GM12878 (cell line): ENCODE data around the gene ITGB5. TPM values are rescaled to one million over a fixed set of nuclear protein-coding genes. Genes with fewer than 3 reads are reported as not detected.

ENCODE experiments used
- ATAC-seq: fragments of 200-7000 bp; cut with Tn5 transposase; 3 replicates; pipeline ENCODE4 v1.9.1; 2020; ENCODE audit warnings: mild to moderate bottlenecking, moderate library complexity
- BruUV-seq: library from RNA; stranded (reverse); fragments of 400-500 nt; replicated peaks from 2 replicates; lab custom pipeline; 2021; lab: Mats Ljungman, UMichigan
- CTCF ChIA-PET: fragments of 300-600 bp; sonication (Branson Sonifier 250); formaldehyde crosslinking; extraction: SDS; loops from one replicate; lab custom pipeline; 2021; ENCODE audit warnings: inconsistent platforms; lab: Yijun Ruan, JAX
- POLR2A ChIA-PET: fragments of 350-600 bp; formaldehyde crosslinking; extraction: SDS; loops from one replicate; lab custom pipeline; 2021; ENCODE audit warnings: inconsistent platforms; lab: Charles Lee
- RAD21 ChIA-PET: fragments of 300-600 bp; sonication (Branson Sonifier 250); formaldehyde crosslinking; loops from one replicate; lab custom pipeline; 2023; ENCODE audit warnings: antibody characterized with exemption; ENCODE audit not compliant: unreplicated experiment; lab: Charles Lee
- SMC1A ChIA-PET: fragments of 300-600 bp; sonication (Branson Sonifier 250); formaldehyde crosslinking; loops from one replicate; lab custom pipeline; 2023; ENCODE audit not compliant: unreplicated experiment, uncharacterized antibody; lab: Charles Lee
- DNase-seq: peaks from one replicate; pipeline ENCODE4 v3.0.0-alpha.2; 2011; ENCODE audit warnings: low read depth, low spot score
- FAIRE-seq: peaks from 3 replicates; lab custom pipeline; 2011; peaks lifted over from hg19 to GRCh38; lab: Jason Lieb, UNC
- H2AFZ ChIP-seq: 2 replicates; pipeline ENCODE4 v1.6.0; 2011; ENCODE audit warnings: low read depth, low read length, control low read depth; ENCODE audit not compliant: control insufficient read depth
- H3K27ac ChIP-seq: 2 replicates; pipeline ENCODE4 v1.5.1; 2011; ENCODE audit warnings: control low read depth; ENCODE audit not compliant: control insufficient read depth, insufficient read depth
- H3K27me3 ChIP-seq, 2 experiments: replicated peaks in 1 of 2; 2 replicates each; pipeline versions ENCODE4 v1.6.0 to v1.6.1; 2011; ENCODE audit warnings: low read length in 1 of 2; ENCODE audit not compliant: control insufficient read depth in 2 of 2, insufficient read depth in 2 of 2
- H3K36me3 ChIP-seq, 2 experiments: 2 replicates each; pipeline ENCODE4 v1.5.1; 2011; ENCODE audit warnings: low read length in 1 of 2; ENCODE audit not compliant: control insufficient read depth in 2 of 2, insufficient read depth in 2 of 2
- H3K4me1 ChIP-seq: 2 replicates; pipeline ENCODE4 v1.6.1; 2011; ENCODE audit warnings: mild to moderate bottlenecking, low read length, moderate library complexity, mixed read lengths; ENCODE audit not compliant: control insufficient read depth, insufficient read depth
- H3K4me2 ChIP-seq: 2 replicates; pipeline ENCODE4 v1.6.0; 2011; ENCODE audit warnings: control low read depth; ENCODE audit not compliant: control insufficient read depth, insufficient read depth
- H3K4me3 ChIP-seq: fragments of 200-600 bp; sonication (generic); 2 replicates; pipeline ENCODE4 v1.5.1; 2016
- H3K79me2 ChIP-seq: 2 replicates; pipeline ENCODE4 v1.6.0; 2011; ENCODE audit warnings: low read length; ENCODE audit not compliant: control insufficient read depth, insufficient read depth
- H3K9ac ChIP-seq: 2 replicates; pipeline ENCODE4 v1.8.0; 2011; ENCODE audit warnings: low read length, control low read depth, mixed read lengths; ENCODE audit not compliant: control insufficient read depth, insufficient read depth
- H3K9me3 ChIP-seq: replicated peaks from 3 replicates; pipeline ENCODE4 v1.5.1; 2011; ENCODE audit warnings: mild to moderate bottlenecking, low read length; ENCODE audit not compliant: control insufficient read depth, insufficient read depth
- H4K20me1 ChIP-seq: 2 replicates; pipeline ENCODE4 v1.6.0; 2011; ENCODE audit not compliant: control insufficient read depth, insufficient read depth
- CREB1 ChIP-seq: IDR thresholded peaks from 2 replicates; pipeline ENCODE4 v1.6.1; 2012; ENCODE audit warnings: low read depth, mild to moderate bottlenecking, inconsistent platforms
- SMAD5 ChIP-seq: IDR thresholded peaks from 2 replicates; pipeline ENCODE4 v1.6.1; 2016; ENCODE audit warnings: antibody characterized with exemption, low read depth
- SREBF1 ChIP-seq: IDR thresholded peaks from 2 replicates; pipeline ENCODE4 v1.6.1; 2012; ENCODE audit warnings: mild to moderate bottlenecking, low read length
- TCF3 ChIP-seq: IDR thresholded peaks from 2 replicates; pipeline ENCODE4 v1.6.1; 2012; ENCODE audit warnings: low read depth, mild to moderate bottlenecking, low read length, borderline replicate concordance; ENCODE audit not compliant: insufficient read depth
- WGBS: methylation state at CpG from one replicate; pipeline ENCODE4 v1.1.6; 2016; ENCODE audit warnings: low lambda C conversion rate; ENCODE audit not compliant: insufficient replicate concordance, insufficient coverage; ENCODE audit errors: missing lambda C conversion rate; 5-methylcytosine and 5-hydroxymethylcytosine counted together
- in situ Hi-C: fragments of 300-500 bp; cut with MboI; formaldehyde crosslinking; loops from 9 replicates; pipeline ENCODE4 v1.14.3; 2018; ENCODE audit warnings: mixed read lengths
- intact Hi-C: fragments of 100-400 bp; cut with micrococcal nuclease; formaldehyde crosslinking; loops from one replicate; pipeline ENCODE4 v1.14.2; 2022; ENCODE audit not compliant: unreplicated experiment
- polyA plus RNA-seq, 11 experiments: library from polyadenylated mRNA; depleted of rRNA in 4 of 11; unstranded in 6 of 11; stranded (reverse) in 5 of 11; fragments of >200 nt; fragmentation: Nextera tagmentation in 4 of 11; fragmentation: Illumina TruSeq in 1 of 11; extraction: Ambion mirVana in 4 of 11; extraction: Trizol in 1 of 11; gene quantifications; 1 replicate in 1 of 11; 2 replicates in 10 of 11; pipeline versions ENCODE4 v1.2.1 to v1.2.3, GENCODE V29; 2011 to 2016; ENCODE audit warnings: inconsistent platforms in 2 of 11, missing spikeins in 2 of 11, low read depth in 1 of 11
- total RNA-seq, 4 experiments: library from RNA; depleted of rRNA in 3 of 4; stranded (reverse); fragments of >200 nt in 3 of 4; fragmentation: Illumina TruSeq in 1 of 4; extraction: Trizol in 1 of 4; gene quantifications; 2 replicates each; pipeline versions ENCODE4 v1.2.1 to v1.2.3, GENCODE V29; 2013 to 2021
- TF ChIP-seq, protein P1 (sequence below): fragments of 150-350 bp; IDR thresholded peaks from 2 replicates; pipeline ENCODE4 v1.6.1; 2014; ENCODE audit warnings: mild to moderate bottlenecking, low read depth, low read length
- TF ChIP-seq, protein P2 (sequence below): fragments of 450-650 bp; IDR thresholded peaks from 2 replicates; pipeline ENCODE4 v1.6.1; 2017; ENCODE audit warnings: mild to moderate bottlenecking, moderate library complexity
- TF ChIP-seq, protein P3 (sequence below): fragments of 150-350 bp; IDR thresholded peaks from 2 replicates; pipeline ENCODE4 v1.6.1; 2016; ENCODE audit warnings: low read depth, low read length
- TF ChIP-seq, protein P4 (sequence below): fragments of 450-650 bp; IDR thresholded peaks from 2 replicates; pipeline ENCODE4 v1.6.1; 2017; ENCODE audit warnings: mild to moderate bottlenecking

ITGB5 gene
- total and polyA plus RNA-seq, 10 of the 15 experiments (the other 5 are each of a cell fraction or from before 2014, with no cell fraction given): 0.05 to 10.0 (median 0.83) TPM; not detected in 2

DNA sequence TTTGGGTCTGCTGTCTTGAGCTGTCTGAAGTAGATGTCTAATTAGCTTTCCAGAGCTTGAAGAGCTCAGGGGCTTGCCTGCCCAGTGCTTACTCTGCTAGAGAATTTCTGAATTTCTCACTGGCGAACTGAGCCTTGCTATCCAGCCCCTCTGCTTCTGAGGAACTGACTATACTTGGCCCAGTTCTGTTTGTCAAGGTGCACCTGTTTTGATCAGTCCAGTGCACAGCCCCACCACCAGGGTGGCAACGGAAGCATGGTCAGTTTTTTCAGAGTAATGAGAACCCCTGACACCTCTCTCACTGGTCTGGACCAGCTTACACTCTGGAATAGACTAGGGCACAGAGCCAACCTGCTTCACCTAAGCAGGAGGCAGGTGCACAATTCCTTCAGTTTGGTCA is 25.2 kb downstream of the ITGB5 start:
- ChIA-PET SMC1A (interaction anchor here (1.0 to 2.1 kb wide), 7 partner anchors 9 to 101 kb away, joined by 3 to 6 read pairs (median 4); no protein-coding TSS in a partner anchor), RAD21 (interaction anchor here (1.2 kb wide), 1 partner anchor 78 kb away, joined by 3 read pairs; no protein-coding TSS in a partner anchor), POLR2A (interaction anchor here (0.6 kb wide), 1 partner anchor 38 kb away, joined by 10 read pairs; no protein-coding TSS in a partner anchor), CTCF (interaction anchor here (0.6 to 2.4 kb wide), 6 partner anchors 11 to 101 kb away, joined by 3 to 16 read pairs (median 5); no protein-coding TSS in a partner anchor)
- Histone ChIP-seq H3K36me3 (no peaks in the 10 kb centered on the region), H3K4me3 (no peak overlapping the region), H3K9ac (no peak overlapping the region; the same call in 1 of the 2 replicates), H3K27ac (no peak overlapping the region), H3K4me2 (no peak overlapping the region), H3K4me1 (no peaks in the 10 kb centered on the region), H4K20me1 (no peaks in the 10 kb centered on the region), H3K27me3 (peaks cover 0 to 2% of the 10 kb centered on the region in 2 experiments; a peak in 3 of 4 replicates), H3K9me3 (no peaks in the 10 kb centered on the region), H2AFZ (no peak overlapping the region), H3K79me2 (no peaks in the 10 kb centered on the region)
- FAIRE-seq (no peak), DNase-seq (no peak), ATAC-seq (peak; percentile 36; the same call in 2 of the 3 replicates)
- TF ChIP-seq, protein P1, sequence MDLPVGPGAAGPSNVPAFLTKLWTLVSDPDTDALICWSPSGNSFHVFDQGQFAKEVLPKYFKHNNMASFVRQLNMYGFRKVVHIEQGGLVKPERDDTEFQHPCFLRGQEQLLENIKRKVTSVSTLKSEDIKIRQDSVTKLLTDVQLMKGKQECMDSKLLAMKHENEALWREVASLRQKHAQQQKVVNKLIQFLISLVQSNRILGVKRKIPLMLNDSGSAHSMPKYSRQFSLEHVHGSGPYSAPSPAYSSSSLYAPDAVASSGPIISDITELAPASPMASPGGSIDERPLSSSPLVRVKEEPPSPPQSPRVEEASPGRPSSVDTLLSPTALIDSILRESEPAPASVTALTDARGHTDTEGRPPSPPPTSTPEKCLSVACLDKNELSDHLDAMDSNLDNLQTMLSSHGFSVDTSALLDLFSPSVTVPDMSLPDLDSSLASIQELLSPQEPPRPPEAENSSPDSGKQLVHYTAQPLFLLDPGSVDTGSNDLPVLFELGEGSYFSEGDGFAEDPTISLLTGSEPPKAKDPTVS: no peak
- TF ChIP-seq SREBF1: no peak
- TF ChIP-seq TCF3: no peak
- TF ChIP-seq, protein P2, sequence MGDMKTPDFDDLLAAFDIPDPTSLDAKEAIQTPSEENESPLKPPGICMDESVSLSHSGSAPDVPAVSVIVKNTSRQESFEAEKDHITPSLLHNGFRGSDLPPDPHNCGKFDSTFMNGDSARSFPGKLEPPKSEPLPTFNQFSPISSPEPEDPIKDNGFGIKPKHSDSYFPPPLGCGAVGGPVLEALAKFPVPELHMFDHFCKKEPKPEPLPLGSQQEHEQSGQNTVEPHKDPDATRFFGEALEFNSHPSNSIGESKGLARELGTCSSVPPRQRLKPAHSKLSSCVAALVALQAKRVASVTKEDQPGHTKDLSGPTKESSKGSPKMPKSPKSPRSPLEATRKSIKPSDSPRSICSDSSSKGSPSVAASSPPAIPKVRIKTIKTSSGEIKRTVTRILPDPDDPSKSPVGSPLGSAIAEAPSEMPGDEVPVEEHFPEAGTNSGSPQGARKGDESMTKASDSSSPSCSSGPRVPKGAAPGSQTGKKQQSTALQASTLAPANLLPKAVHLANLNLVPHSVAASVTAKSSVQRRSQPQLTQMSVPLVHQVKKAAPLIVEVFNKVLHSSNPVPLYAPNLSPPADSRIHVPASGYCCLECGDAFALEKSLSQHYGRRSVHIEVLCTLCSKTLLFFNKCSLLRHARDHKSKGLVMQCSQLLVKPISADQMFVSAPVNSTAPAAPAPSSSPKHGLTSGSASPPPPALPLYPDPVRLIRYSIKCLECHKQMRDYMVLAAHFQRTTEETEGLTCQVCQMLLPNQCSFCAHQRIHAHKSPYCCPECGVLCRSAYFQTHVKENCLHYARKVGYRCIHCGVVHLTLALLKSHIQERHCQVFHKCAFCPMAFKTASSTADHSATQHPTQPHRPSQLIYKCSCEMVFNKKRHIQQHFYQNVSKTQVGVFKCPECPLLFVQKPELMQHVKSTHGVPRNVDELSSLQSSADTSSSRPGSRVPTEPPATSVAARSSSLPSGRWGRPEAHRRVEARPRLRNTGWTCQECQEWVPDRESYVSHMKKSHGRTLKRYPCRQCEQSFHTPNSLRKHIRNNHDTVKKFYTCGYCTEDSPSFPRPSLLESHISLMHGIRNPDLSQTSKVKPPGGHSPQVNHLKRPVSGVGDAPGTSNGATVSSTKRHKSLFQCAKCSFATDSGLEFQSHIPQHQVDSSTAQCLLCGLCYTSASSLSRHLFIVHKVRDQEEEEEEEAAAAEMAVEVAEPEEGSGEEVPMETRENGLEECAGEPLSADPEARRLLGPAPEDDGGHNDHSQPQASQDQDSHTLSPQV: no peak
- TF ChIP-seq, protein P3, sequence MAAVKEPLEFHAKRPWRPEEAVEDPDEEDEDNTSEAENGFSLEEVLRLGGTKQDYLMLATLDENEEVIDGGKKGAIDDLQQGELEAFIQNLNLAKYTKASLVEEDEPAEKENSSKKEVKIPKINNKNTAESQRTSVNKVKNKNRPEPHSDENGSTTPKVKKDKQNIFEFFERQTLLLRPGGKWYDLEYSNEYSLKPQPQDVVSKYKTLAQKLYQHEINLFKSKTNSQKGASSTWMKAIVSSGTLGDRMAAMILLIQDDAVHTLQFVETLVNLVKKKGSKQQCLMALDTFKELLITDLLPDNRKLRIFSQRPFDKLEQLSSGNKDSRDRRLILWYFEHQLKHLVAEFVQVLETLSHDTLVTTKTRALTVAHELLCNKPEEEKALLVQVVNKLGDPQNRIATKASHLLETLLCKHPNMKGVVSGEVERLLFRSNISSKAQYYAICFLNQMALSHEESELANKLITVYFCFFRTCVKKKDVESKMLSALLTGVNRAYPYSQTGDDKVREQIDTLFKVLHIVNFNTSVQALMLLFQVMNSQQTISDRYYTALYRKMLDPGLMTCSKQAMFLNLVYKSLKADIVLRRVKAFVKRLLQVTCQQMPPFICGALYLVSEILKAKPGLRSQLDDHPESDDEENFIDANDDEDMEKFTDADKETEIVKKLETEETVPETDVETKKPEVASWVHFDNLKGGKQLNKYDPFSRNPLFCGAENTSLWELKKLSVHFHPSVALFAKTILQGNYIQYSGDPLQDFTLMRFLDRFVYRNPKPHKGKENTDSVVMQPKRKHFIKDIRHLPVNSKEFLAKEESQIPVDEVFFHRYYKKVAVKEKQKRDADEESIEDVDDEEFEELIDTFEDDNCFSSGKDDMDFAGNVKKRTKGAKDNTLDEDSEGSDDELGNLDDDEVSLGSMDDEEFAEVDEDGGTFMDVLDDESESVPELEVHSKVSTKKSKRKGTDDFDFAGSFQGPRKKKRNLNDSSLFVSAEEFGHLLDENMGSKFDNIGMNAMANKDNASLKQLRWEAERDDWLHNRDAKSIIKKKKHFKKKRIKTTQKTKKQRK: no peak
- TF ChIP-seq CREB1: no peak
- TF ChIP-seq SMAD5: no peak
- TF ChIP-seq, protein P4, sequence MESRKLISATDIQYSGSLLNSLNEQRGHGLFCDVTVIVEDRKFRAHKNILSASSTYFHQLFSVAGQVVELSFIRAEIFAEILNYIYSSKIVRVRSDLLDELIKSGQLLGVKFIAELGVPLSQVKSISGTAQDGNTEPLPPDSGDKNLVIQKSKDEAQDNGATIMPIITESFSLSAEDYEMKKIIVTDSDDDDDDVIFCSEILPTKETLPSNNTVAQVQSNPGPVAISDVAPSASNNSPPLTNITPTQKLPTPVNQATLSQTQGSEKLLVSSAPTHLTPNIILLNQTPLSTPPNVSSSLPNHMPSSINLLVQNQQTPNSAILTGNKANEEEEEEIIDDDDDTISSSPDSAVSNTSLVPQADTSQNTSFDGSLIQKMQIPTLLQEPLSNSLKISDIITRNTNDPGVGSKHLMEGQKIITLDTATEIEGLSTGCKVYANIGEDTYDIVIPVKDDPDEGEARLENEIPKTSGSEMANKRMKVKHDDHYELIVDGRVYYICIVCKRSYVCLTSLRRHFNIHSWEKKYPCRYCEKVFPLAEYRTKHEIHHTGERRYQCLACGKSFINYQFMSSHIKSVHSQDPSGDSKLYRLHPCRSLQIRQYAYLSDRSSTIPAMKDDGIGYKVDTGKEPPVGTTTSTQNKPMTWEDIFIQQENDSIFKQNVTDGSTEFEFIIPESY: no peak
- intact Hi-C loops: no loop called here
- WGBS: 24% methylated on average over 2 of the region's 2 CpGs
- in situ Hi-C loops: no loop called here
- BruUV-seq: no TSS peak
